RPMI7951 (cell line): ENCODE measurements around the gene ANTXRL. TPM values are rescaled to one million over a fixed set of nuclear protein-coding genes. Genes with fewer than 3 reads are reported as not detected.
"Not testable (repeated sequence)": the region's sequence is repeated elsewhere in the genome, so short reads cannot be mapped to it uniquely, and the experiment has no call there.

Experiments used
- DNase-seq: peaks from one replicate; pipeline ENCODE4 v3.0.0-alpha.2; 2012; ENCODE audit warnings: low read depth
- total RNA-seq: library from RNA; depleted of rRNA; stranded (reverse); fragments of >200 nt; shearing (Covaris generic); gene quantifications from 2 replicates; pipeline ENCODE4 v1.2.3, GENCODE V29; 2014

Gene ANTXRL
- total RNA-seq, 1 experiment from 2014 or later, result not detected

- no peak for DNase-seq
Observed at GRCh38 chr10:46294641-46295220, 7.9 kb downstream of the ANTXRL start.

- not testable (repeated sequence) for DNase-seq
Observed at GRCh38 chr10:46295350-46296010, 8.7 kb downstream of the ANTXRL start.

GRCh38 chr10:46296086-46296485, 9.3 kb downstream of the ANTXRL start:
- not testable (repeated sequence) for DNase-seq

GRCh38 chr10:46296641-46297141, 9.9 kb downstream of the ANTXRL start:
- no peak for DNase-seq

GRCh38 chr10:46297406-46298204, 10.8 kb downstream of the ANTXRL start:
- DNase-seq, result no peak

- DNase-seq, result no peak
Observed at GRCh38 chr10:46298477-46299285, 11.9 kb downstream of the ANTXRL start.

- DNase-seq, result no peak
Observed at GRCh38 chr10:46299286-46299535, 12.4 kb downstream of the ANTXRL start.

- DNase-seq, result no peak
Observed at GRCh38 chr10:46299536-46300369, 13.0 kb downstream of the ANTXRL start.

- not testable (repeated sequence) for DNase-seq
Observed at GRCh38 chr10:46300370-46300711, 13.5 kb downstream of the ANTXRL start.

- no peak for DNase-seq
Observed at GRCh38 chr10:46301056-46301645, 14.4 kb downstream of the ANTXRL start.

- no peak for DNase-seq
Observed at GRCh38 chr10:46301721-46302479, 15.1 kb downstream of the ANTXRL start.

GRCh38 chr10:46302765-46303352, 16.1 kb downstream of the ANTXRL start:
- DNase-seq, result not testable (repeated sequence)

- no peak for DNase-seq
Observed at GRCh38 chr10:46304062-46304461, 17.3 kb downstream of the ANTXRL start.

GRCh38 chr10:46304671-46305070, 17.9 kb downstream of the ANTXRL start:
- DNase-seq, result not testable (repeated sequence)

- DNase-seq, result no peak
Observed at GRCh38 chr10:46305079-46305818, 18.5 kb downstream of the ANTXRL start.

- no peak for DNase-seq
Observed at GRCh38 chr10:46305986-46306385, 19.2 kb downstream of the ANTXRL start.

GRCh38 chr10:46306516-46307184, 19.9 kb downstream of the ANTXRL start:
- DNase-seq, result no peak
